ENCODE data around the gene TCF12.

Gene TCF12

GRCh38 chr15:57251308-57251707, 332.9 kb downstream of the TCF12 start:
- no peak for DNase-seq (ENCODE audit: low spot score)

DNA sequence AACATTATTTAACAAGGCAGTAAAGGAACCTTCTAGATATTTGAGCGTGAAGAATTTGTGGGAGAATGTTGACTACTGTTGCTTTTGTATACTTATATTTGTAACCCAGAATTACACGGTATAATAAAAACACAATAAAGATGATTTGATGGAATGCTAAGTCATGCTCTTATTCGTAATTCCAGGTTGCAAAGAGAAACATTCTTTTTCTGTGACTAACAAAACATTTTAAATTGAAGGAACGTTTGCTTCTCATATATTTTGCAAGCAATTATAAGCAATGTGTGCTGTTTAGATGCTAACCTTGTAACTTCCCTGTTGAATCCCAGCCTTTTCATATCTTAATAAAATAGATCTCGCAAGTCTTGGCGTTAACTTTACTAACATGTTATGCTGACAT, 333.5 kb downstream of the TCF12 start:
- no peak for DNase-seq (ENCODE audit: low spot score)

GRCh38 chr15:57253082-57253481, 334.6 kb downstream of the TCF12 start:
- DNase-seq (ENCODE audit: low spot score) = no peak

- no peak for DNase-seq (ENCODE audit: low spot score)
Measured at GRCh38 chr15:57253500-57253899, 335.1 kb downstream of the TCF12 start.

DNA sequence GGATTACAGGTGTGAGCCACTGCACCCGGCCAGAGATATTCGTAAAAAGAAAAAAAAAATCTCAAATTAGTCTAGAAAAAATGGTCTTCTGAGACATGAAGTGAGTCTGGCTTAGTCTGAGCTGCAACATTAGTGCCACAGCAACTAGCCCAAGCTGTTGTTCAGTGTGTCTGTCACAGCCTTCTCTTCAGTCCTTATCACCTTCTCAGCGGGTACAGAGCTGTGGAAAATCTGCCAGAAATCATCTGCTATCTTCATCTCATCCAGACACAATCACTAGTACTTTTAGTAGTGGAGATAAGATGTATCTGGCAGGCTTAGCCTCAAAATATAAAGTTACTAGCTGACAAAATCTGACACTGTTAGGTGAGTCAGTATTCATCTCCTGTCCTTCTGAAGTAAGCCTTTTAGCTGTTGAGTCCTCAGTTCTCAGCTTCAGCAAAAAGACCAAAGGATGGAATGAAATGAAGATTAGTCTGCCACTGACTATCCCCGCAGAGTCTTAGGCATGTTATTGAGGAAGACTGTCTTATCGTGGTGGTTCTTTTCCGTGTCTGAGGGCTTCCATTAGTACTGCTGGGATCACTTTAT, 337.4 kb downstream of the TCF12 start:
- peak; percentile 36 for DNase-seq (ENCODE audit: low spot score)

- DNase-seq (ENCODE audit: low spot score) = no peak
Measured at GRCh38 chr15:57256939-57257338, 338.5 kb downstream of the TCF12 start.

DNA sequence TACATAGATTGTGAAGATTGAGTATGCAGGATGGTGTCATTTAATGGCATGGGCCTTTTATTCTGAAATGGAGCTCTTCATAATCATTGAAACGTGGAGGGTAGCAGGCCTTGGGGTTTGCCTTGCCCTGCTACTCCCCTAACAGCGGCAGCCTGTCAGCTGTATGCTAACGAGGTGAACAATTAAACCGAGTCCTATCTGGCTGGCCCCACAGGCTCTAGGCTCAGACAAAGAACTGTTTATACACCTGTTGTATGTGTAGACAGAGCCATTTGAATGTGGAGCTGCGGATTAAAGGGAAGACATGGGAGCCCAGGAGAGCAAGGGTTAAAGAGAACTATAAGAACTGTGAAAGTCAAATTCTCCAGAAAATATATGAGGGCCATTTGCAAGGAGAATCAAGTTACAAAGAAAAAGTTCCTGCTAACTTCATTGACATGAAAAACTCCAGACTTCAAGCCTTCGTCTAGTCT, 341.2 kb downstream of the TCF12 start:
- peak; percentile 97 for DNase-seq (ENCODE audit: low spot score)

- DNase-seq (ENCODE audit: low spot score) = no peak
Measured at GRCh38 chr15:57263520-57263919, 345.1 kb downstream of the TCF12 start.

DNA sequence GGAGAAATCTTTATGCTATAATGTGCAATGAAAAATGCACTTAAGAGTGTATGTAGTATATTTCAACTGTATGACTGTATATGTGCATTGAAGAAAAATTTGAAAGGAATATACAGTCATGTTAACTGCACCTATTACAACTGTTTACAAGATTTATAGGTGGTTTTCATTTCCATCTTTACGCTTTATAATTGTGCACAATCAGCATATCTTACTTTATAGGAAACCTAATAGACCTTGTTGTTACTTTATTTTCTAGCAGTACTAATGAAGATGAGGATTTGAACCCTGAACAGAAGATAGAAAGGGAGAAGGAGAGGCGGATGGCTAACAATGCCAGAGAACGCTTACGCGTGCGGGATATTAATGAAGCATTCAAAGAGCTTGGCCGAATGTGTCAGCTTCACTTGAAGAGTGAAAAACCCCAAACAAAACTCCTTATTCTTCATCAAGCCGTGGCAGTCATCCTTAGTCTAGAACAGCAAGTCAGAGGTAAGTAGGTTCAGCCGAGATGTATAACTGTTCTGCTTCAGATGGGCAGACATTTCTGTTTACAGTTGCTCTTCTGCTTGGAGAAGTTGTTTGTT, 354.4 kb downstream of the TCF12 start:
- no peak for DNase-seq (ENCODE audit: low spot score)

DNA sequence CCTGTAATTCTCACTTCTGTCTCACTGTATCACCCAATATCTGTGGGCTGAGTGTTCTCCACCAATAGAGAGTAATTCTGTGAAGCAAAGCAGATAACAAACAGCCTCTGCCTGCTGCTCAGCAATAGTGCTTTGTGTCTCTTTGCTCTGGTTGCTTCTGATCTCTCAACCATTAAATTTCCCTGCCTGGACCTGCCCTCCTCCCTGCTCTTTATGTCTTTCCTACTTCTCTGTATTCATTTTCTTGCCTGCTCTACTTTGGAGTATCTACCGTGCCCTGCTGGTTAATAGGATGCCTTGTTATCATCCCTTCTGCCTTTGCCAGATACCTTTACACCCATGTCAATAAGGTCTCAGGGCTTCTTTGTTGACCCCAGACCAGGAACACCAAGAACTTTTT, 355.0 kb downstream of the TCF12 start:
- no peak for DNase-seq (ENCODE audit: low spot score)

GRCh38 chr15:57278439-57278838, 360.0 kb downstream of the TCF12 start:
- no peak for DNase-seq (ENCODE audit: low spot score)

- DNase-seq (ENCODE audit: low spot score) = no peak
Measured at GRCh38 chr15:57280464-57280863, 362.0 kb downstream of the TCF12 start.

DNA sequence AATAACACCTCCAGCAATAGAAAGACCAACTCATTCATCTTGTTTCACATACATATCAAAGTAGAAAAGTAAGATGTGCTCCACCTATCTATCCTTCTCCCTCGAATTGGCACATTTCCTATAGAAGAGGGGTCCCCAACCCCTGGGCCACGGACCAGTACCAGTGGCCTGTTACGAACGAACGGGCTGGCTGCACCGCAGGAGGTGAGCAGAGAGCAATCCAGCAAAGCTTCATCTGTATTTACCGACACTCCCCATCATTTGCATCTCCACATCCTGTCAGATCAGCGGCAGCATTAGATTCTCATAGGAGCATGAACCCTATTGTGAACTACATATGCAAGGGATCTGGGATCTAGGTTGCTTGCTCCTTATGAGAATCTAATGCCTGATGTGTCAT, 362.9 kb downstream of the TCF12 start:
- no peak for DNase-seq (ENCODE audit: low spot score)

DNA sequence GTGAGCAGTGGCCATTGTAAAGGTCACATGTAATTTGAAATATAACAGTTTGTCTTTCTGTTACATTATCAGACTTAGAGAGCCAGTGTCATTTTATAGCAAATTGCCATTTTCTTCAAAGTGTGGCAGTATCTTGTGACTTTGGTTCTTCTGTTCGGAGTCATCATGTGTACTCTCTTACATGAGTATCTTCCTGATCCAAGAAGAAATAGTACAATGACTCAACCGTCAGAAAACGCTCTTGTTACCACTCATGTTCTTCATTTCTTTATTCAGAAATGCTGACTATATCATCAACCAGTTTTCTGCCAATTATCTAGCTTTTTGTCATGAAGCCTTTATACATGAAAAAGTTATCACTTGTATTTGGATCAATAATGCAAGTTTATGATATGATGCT, 364.2 kb downstream of the TCF12 start:
- DNase-seq (ENCODE audit: low spot score) = no peak

- no peak for DNase-seq (ENCODE audit: low spot score)
Measured at GRCh38 chr15:57283774-57284503, 365.5 kb downstream of the TCF12 start.

DNA sequence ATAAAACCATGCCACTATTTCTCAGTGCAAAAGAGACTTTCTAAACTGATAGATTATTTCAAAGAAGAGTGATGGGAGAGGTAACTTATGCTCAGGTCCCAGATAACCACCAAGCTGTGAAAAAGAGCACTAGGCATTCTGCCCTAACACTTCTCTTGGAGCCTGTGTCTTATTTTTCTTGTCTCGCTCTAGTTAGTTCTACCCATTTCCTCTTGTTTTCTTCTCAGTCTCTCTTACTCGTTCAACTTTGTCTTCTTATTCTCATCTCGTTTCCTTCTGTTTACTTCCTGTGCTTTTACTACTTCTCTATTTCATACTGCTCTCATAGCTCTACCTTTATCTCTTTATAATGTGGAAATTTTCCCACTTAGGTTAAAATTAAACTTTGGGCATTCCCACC, 366.1 kb downstream of the TCF12 start:
- no peak for DNase-seq (ENCODE audit: low spot score)

GRCh38 chr15:57285386-57285785, 366.9 kb downstream of the TCF12 start:
- DNase-seq (ENCODE audit: low spot score) = no peak

DNA sequence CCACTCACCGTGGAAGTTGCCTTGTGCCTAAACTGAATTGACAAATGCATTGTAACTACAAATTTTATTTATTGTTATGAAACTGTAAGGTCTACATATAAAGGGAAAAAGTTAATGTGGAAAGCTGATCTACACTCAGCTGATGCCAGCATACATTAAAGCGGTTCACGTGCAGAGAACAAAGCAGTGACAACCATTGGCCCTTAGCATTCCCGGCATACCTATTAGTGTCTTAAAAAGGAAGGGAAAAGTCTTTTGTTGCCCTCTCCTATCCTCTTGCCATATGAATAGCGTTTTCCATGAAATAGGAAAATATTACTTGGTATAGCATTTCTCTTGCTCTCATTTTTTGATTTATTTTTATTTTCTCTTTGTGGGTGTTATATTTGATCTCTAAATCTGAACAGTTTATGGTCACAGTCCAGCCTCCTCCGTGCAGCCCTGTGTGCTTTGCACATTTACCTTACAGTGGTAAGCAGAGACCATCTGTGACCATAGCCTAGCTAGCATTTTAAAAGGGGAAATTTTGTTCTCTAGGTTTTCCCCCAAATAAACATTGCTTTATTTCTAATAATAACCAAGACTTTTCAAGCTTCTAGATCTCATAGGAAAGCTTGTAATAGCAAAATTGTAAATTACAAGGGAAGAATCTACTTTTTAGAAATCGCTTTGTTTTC, 368.1 kb downstream of the TCF12 start:
- no peak for DNase-seq (ENCODE audit: low spot score)

DNA sequence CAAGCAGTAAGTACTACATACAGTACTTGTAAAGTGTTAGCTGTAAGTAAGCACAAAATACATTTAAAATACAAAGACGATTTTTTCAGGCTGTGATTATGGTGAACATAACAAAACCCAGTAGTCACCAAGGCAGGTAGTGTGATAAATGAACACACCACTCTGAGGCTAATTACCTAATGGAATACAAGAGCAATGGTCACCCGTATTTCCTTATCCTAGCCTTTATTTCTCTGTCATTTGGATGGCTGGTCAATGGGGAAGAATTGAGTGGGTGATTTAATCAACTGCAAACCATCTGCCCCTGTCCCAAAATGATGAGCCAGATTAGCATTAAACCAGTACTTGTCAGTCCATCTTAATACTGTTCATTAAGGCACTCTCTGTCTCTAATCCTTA, 368.7 kb downstream of the TCF12 start:
- peak; percentile 18 for DNase-seq (ENCODE audit: low spot score)

DNA sequence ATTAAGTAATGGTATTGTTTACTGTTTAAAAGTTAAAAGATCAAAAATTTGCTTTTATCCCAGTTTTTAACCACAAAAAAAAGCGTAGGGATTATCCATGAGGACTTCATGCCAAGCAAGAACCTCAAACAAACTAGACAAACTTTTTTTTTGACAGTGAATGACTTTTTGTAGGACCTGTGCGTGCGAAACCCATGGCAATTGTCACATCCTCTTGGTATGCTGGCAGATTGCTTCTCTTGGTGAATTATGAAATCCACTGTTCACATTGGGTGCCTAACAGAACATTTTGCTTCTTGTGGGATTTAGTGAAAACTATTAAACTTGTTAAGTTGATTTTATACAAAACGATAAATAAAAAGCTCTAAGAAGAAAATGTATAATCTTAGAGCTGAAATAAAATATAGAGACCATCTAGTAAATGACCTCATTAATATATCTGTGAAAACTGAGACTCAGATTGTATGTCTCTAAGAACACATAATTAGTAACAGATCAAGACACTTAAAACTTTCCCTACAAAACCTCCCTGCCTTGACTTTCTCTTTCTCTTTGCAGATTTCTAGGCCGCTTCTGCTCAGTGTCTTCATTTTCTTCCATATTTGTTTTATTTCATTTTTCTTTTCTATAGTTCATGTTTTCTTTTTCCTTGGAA, 370.6 kb downstream of the TCF12 start:
- DNase-seq (ENCODE audit: low spot score) = no peak

DNA sequence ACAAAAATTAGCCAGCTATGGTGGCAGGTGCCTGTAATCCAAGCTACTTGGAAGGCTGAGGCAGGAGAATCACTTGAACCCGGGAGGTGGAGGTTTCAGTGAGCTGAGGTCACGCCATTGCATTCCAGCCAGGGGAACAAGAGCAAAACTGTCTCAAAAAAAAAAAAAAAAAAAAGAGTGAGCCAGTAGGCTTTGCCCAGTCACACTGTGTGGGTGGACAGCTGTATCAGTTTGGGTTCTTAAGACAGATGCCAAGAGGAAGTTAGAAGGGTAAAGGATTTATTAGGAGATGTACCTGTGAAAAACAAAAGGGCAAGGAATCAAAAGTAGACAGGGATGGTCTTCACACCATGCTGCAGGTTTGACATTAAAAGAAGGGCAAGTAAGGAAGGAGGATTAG, 371.7 kb downstream of the TCF12 start:
- no peak for DNase-seq (ENCODE audit: low spot score)

DNA sequence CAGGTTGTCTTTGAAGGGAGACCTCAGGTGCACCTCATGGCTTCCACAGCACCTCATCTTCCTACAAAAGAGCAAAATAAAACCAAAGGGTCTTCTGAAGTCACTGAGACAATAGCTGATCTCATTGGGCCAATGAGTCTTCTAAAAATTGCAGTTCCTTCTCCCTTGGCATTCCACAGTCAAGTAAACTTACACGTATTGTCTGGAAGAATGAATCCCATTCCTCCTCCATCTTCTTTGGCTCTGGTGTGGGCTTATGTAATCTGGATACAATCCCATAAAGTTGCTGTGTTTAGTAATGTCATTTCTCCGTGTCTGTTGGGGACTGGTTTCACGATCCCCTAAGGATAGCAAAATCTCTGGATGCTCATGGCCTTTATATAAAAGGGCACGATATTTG, 372.4 kb downstream of the TCF12 start:
- no peak for DNase-seq (ENCODE audit: low spot score)
